Astrocyte of the cerebellum (primary cell): Measurements from ENCODE around the gene CEND1.

Experiments used
- DNase-seq: peaks from one replicate; pipeline ENCODE4 v3.0.0-alpha.2; 2011; ENCODE audit warnings: low read depth
- H3K4me3 ChIP-seq: 2 replicates; pipeline ENCODE4 v1.5.1; 2011; ENCODE audit warnings: mild to moderate bottlenecking, low read depth, low read length, moderate library complexity
- CTCF ChIP-seq: IDR thresholded peaks from 2 replicates; pipeline ENCODE4 v1.5.1; 2012; ENCODE audit warnings: low read length, low read depth, moderate library complexity, mild to moderate bottlenecking; ENCODE audit errors: missing control alignments
- in situ Hi-C: cut with HindIII; loops from 2 replicates; pipeline ENCODE4 v1.10.0; 2017; ENCODE audit warnings: low sequenced_read_pairs

Gene CEND1

GRCh38 chr11:799641-800316 lies 9.9 kb upstream of the CEND1 start:
- no peak overlapping the region for H3K4me3 ChIP-seq
- DNase-seq = no peak
- in situ Hi-C loops = no loop called here
- TF ChIP-seq CTCF = no peak

- DNase-seq = no peak
- peak; percentile 66 for TF ChIP-seq CTCF
- in situ Hi-C loops = no loop called here
- H3K4me3 ChIP-seq = peak within 1 kb of the TSS; percentile 78
Observed at GRCh38 chr11:798093-798713, 8.3 kb upstream of the CEND1 start, which contains the start of gene SLC25A22. Gene SLC25A22 (minus strand): TSS chr11:798281. CDS start chr11:795006, 3,275 bp downstream.

- in situ Hi-C loops = no loop called here
- peak overlapping the region; percentile 78 for H3K4me3 ChIP-seq
- TF ChIP-seq CTCF = no peak
- no peak for DNase-seq
Observed at GRCh38 chr11:797296-798092, 7.6 kb upstream of the CEND1 start.

GRCh38 chr11:796565-797295 lies 6.8 kb upstream of the CEND1 start:
- no peak for DNase-seq
- in situ Hi-C loops = no loop called here
- no peak for TF ChIP-seq CTCF
- peak overlapping the region; percentile 78 for H3K4me3 ChIP-seq

GRCh38 chr11:795634-796564 lies 6.0 kb upstream of the CEND1 start:
- in situ Hi-C loops = no loop called here
- DNase-seq = no peak
- no peak for TF ChIP-seq CTCF
- peak overlapping the region; percentile 78 for H3K4me3 ChIP-seq
